GM18951 (cell line): Measurements from ENCODE around the gene IL1A.

Source experiments
- POLR2A ChIP-seq: IDR thresholded peaks from 4 replicates; pipeline ENCODE4 v1.6.1; 2011; ENCODE audit warnings: mild to moderate bottlenecking; ENCODE audit not compliant: insufficient read length, insufficient read depth; ENCODE audit errors: extremely low read depth
- in situ Hi-C: fragments of 300-500 bp; cut with MboI; formaldehyde crosslinking; loops from one replicate; pipeline ENCODE4 v1.12.0; 2022; ENCODE audit warnings: low sequenced_read_pairs, mixed read lengths, inconsistent platforms; ENCODE audit not compliant: unreplicated experiment

Gene IL1A

DNA sequence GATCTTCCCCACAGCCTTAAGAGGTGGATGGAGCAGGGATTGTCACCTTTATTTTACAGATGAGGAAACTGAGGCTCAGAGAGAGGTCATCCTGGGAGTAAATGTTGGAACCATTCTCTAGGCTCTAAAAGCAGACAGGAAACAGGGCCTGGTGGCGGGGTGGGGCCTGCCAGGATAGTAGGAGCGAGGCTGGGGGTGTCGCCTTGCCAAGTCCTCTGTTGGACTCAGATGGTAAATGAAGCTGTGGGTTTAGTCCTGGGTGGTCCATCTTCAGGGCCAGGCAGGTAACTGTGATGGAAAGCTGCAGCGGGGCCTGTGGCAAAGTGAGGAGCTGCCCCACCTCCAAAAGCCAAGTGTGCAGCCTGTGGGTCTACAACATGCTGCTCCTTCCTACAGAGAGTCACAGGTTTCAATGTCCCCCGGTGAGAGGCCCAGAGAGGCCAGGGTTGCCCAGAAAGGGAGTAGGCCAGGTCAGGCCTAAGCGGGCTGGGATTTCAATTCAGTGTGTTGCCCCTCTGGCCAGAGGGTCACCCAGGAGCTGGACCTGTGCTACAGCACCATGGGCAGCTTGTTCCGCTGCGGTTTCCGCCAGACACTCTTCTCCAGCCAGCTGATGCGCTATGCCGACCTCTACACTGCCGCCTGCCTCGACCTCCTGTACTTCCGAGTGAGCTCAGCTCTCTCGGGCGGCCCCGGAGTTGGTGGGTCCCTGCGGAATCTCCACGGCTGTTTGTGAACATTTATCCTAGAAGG lies 56.8 kb downstream of the IL1A start:
- TF ChIP-seq POLR2A = no peak
- in situ Hi-C loops = no loop called here

GRCh38 chr2:112726487-112727190 lies 57.7 kb downstream of the IL1A start:
- no peak for TF ChIP-seq POLR2A
- in situ Hi-C loops = no loop called here

- no peak for TF ChIP-seq POLR2A
- in situ Hi-C loops = no loop called here
Measured at GRCh38 chr2:112725545-112726457, 58.5 kb downstream of the IL1A start.

DNA sequence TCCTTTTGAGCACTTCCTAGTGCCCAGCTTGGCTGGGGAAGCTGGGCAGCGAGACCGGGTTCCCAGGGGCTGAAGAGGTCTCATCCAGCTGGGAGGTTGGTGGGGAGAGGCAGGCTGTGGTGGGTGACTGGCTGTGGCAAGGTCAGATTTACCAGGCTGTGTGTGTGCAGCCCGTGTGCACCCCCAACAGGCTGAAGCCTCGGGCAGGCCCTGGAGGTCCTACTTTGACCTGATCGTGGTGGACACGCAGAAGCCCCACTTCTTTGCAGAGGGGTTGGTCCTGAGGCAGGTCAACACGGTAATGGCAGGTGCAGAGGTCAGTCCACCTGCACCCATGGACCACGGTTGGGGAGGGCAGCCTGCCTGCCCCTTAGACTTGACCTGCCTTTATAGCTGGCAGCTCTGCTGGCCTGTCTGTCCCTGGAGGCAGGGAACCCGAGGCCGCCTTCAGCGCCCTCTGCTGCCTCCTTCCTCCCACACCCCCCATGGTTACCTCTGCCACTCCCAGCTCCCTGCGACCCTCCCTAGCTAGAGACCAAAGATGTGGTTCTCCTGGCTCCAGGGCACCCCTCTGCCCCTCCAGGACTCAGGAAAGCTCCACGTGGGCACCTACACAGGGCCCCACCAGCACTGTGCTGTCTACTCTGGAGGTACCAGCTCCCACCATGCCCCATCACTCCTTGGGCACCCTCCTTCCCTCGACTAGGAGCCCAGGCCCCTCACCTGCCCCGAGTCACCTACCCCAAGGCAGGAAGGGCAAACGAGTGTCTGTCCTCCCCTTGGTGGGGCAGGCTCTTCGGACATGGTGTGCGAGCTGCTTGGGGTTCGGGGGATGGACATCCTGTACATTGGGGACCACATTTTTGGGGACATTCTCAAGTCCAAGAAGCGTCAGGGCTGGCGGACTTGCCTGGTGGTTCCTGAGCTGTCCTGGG lies 59.4 kb downstream of the IL1A start:
- in situ Hi-C loops = no loop called here
- no peak for TF ChIP-seq POLR2A

DNA sequence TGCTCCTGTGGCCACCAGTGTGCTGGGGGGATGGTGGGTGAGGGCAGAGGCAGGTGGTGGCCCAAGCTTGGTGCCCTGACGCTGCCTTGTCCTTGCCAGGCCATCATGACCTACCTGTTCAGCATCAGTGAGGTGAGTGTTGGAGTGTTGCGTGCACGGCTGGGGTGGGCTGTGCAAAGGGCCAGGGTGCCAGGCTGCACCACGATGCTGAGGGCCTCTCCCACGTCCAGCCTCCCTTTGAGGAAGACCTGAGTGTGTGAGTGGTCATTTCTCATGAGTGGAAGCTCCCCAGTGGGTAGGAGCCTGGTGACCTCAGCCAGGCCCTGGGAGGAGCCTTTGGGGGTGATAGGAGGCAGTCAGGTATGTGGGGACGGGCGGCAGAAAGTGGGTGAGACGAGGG lies 60.3 kb downstream of the IL1A start:
- in situ Hi-C loops = no loop called here
- TF ChIP-seq POLR2A = no peak
